ENCODE data around the gene UVRAG. TPM values are rescaled to one million over a fixed set of nuclear protein-coding genes. Genes with fewer than 3 reads are reported as not detected.
A peak's percentile ranks its signal among the peaks of the same experiment; 100 is the strongest.

UVRAG gene
- total RNA-seq, 2 donors from 2014 or later, result 18.6 to 20.7 TPM

DNA sequence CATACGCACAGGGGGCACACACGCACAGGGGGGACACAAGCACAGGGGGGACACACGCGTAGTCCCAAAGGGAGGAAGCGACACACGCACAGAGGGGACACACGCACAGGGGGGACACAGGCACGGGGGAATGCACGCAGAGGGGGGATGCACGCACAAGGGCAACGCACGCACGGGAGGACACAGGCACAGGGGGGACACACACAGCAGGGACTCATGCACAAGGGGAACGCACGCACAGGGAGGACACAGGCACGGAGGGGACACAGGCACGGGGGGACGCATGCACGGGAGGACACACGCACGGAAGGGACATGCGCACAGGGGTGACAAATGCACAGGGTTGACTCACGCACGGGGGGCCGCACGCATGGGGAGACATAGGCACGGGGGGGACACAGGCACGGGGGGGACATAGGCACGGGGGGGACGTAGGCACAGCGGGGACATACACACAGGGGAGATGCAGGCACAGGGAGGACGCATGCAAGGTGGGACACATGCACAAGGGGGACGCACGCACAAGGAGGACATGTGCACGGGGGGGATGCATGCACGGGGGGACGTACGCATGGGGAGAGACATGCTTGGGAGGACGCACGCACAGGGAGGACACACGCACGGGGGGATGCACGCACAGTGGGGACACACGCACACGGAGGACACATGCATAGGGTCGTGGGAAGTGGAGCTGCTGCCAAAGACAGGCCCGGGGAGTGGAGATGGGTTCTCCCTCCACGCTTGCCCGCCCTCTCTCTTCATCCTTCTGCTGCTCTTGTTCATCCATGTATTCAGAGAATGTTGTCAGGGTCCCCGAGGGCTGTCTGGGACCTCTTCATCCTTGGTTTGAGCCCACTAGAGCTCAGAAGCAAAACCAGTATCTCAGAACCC lies 350.1 kb downstream of the UVRAG start:
- H3K27me3 Mint-ChIP-seq (ENCODE audit: low read depth), result peaks cover 6% of the 10 kb centered on the region
- H3K27ac Mint-ChIP-seq, result no peak overlapping the region
- no peaks in the 10 kb centered on the region for H3K36me3 Mint-ChIP-seq (ENCODE audit: insufficient read depth in 2 of 2)
- H3K9me3 Mint-ChIP-seq, result no peaks in the 10 kb centered on the region
- ATAC-seq (replicated peaks in 1 of 2) (no peak), DNase-seq (no peak)
- peaks cover 8% of the 10 kb centered on the region for H3K4me1 Mint-ChIP-seq (ENCODE audit: low read depth)
- H3K4me3 Mint-ChIP-seq, result no peak overlapping the region

DNA sequence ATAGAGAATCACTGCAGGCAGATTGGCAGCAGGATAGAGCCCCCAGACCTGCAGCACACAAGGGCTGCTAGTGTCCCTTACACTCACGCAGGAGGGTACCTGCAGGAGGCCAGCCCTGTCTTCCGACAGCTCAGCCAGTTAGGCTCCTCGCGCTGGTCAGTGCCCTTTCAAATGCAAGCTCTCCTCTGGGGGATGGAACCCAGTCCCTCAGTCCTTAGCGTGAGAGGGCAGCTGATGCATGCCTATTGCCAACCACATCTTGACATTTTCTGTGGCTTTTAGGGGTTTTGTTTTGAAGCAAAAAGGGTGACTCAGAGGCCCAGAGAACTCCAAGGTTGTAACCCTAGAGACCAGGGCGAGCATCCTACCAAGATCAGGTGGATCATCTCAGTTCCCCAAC lies 351.3 kb downstream of the UVRAG start:
- Mint-ChIP-seq H3K4me1 (ENCODE audit: low read depth) (peaks cover 8% of the 10 kb centered on the region), H3K27me3 (ENCODE audit: low read depth) (peaks cover 6% of the 10 kb centered on the region), H3K27ac (no peak overlapping the region), H3K4me3 (no peak overlapping the region), H3K9me3 (no peaks in the 10 kb centered on the region), H3K36me3 (ENCODE audit: insufficient read depth in 2 of 2) (no peaks in the 10 kb centered on the region)
- ATAC-seq (replicated peaks in 1 of 2), result peak; percentile 95 to 96
- DNase-seq, result peak; percentile 57 to 63

DNA sequence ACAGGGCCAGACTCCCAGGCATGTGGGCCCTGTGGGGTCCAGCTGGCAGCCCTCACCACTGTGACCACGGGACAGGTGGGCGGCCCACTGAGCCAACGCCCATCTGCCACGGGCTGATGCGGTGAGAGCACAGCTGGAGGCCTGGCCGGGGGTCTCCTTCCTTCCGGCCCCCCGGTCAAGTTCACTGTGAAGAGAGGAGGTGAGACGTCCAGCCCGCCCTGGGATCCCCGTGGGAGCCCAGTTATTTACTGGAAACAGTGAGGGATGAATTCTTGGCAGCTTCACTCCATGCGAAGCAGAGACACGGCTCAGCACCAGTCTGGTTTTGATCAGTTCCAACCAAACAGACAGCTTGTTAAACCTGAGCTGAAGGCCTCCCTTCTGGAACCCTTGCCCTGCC lies 352.6 kb downstream of the UVRAG start:
- Mint-ChIP-seq H3K27ac (no peak overlapping the region), H3K36me3 (ENCODE audit: insufficient read depth in 2 of 2) (no peaks in the 10 kb centered on the region), H3K4me3 (no peak overlapping the region), H3K9me3 (no peaks in the 10 kb centered on the region), H3K4me1 (ENCODE audit: low read depth) (peaks cover 8% of the 10 kb centered on the region), H3K27me3 (ENCODE audit: low read depth) (peaks cover 6% of the 10 kb centered on the region)
- ATAC-seq (replicated peaks in 1 of 2), result no peak
- no peak for DNase-seq

DNA sequence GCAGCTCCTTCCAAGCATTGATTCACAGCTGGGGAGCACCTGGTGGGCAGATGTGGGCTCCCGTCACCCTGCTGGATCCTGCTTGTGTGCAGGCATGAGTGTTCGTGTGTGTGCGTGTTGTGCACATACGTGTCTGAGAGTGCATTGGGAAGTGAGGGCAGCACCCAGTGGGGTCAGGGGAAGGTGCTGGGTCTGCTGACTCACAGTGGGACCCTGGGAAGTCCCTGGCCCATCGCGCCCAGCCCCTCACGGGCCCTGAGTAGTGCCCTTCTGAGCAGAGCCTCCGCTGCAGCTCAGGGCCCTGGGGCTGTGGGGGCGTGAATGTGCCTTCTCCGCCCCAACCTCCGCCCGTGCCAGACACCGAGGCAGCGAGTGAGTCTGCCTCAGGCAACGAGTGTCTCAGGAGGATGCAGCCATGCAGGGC lies 354.5 kb downstream of the UVRAG start:
- H3K4me1 Mint-ChIP-seq (ENCODE audit: low read depth), result peaks cover 18% of the 10 kb centered on the region
- H3K27ac Mint-ChIP-seq, result no peak overlapping the region
- no peaks in the 10 kb centered on the region for H3K27me3 Mint-ChIP-seq (ENCODE audit: low read depth)
- H3K36me3 Mint-ChIP-seq (ENCODE audit: insufficient read depth in 2 of 2), result no peaks in the 10 kb centered on the region
- no peak for DNase-seq
- no peak for ATAC-seq (replicated peaks in 1 of 2)
- no peaks in the 10 kb centered on the region for H3K9me3 Mint-ChIP-seq
- no peak overlapping the region for H3K4me3 Mint-ChIP-seq

DNA sequence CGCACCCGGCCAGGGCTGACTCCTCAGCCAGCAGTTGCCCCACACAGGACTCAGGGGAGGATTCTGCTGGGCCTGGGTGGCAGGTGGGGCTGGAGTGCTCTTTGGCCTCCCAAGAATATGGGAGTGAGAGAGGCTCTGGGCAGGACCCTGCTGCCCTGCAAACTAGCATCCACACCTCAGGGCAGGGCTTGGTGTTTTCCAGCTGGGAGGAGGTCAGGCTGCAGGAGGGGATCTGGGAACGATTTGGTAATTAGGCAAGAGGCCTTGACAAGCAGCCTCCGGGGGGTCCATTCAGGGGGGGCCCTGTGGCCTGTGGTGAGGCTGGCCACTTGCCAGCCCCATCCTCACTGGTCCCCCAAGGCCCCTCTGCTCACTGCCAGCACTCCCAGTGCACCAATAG lies 355.5 kb downstream of the UVRAG start:
- Mint-ChIP-seq H3K27me3 (ENCODE audit: low read depth) (no peaks in the 10 kb centered on the region), H3K4me3 (no peak overlapping the region), H3K4me1 (ENCODE audit: low read depth) (peaks cover 18% of the 10 kb centered on the region), H3K27ac (no peak overlapping the region), H3K36me3 (ENCODE audit: insufficient read depth in 2 of 2) (no peaks in the 10 kb centered on the region), H3K9me3 (no peaks in the 10 kb centered on the region)
- no peak for ATAC-seq (replicated peaks in 1 of 2)
- DNase-seq, result no peak

DNA sequence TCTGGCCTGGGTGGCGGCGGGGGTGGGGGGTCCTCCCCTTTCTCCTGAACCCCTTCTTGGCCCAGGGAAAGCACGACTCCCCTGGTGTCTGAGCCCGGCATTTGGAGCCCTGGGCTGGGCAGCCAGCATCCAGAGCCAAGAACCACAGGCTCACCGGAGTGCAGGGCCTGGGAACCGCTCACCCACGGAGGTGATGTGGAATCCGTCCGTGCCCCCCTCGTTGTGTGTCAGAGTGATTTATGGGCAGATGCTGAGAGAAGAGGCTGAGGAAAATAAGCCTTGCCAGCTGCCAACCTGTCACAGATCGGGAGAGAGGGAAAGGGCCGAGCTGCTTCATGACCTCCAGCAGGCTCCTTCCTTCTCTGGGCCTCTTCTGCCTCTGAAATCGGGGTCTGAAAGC lies 357.6 kb downstream of the UVRAG start:
- Mint-ChIP-seq H3K9me3 (no peaks in the 10 kb centered on the region), H3K36me3 (ENCODE audit: insufficient read depth in 2 of 2) (no peaks in the 10 kb centered on the region), H3K4me1 (ENCODE audit: low read depth) (peaks cover 10% of the 10 kb centered on the region), H3K27me3 (ENCODE audit: low read depth) (no peaks in the 10 kb centered on the region), H3K27ac (no peak overlapping the region), H3K4me3 (no peak overlapping the region)
- DNase-seq, result no peak
- ATAC-seq (replicated peaks in 1 of 2), result no peak

DNA sequence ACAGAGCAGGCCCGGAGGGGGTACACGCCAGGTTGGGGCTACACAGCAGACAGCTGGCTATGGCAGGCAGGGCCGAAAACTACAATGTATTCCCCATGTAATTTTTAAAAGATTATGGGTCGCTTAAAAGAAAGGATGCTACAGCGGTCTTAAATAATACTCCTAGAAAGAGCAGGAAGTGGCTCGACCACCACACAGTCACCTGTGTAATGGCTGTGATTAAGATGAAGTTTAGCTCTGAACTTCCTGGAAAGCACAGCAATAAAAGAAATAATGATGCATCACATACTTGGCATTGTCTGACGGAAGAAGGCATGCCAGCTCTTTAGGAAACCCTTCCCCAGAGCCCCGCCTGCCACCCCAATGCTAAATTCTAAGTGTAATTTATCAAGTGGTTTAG lies 358.7 kb downstream of the UVRAG start:
- no peaks in the 10 kb centered on the region for H3K36me3 Mint-ChIP-seq (ENCODE audit: insufficient read depth in 2 of 2)
- no peak overlapping the region for H3K27ac Mint-ChIP-seq
- peak in 1 of 2 donors; percentile 46 for ATAC-seq (replicated peaks in 1 of 2)
- DNase-seq, result no peak
- no peaks in the 10 kb centered on the region for H3K9me3 Mint-ChIP-seq
- no peak overlapping the region for H3K4me3 Mint-ChIP-seq
- no peaks in the 10 kb centered on the region for H3K27me3 Mint-ChIP-seq (ENCODE audit: low read depth)
- H3K4me1 Mint-ChIP-seq (ENCODE audit: low read depth), result peaks cover 10% of the 10 kb centered on the region

DNA sequence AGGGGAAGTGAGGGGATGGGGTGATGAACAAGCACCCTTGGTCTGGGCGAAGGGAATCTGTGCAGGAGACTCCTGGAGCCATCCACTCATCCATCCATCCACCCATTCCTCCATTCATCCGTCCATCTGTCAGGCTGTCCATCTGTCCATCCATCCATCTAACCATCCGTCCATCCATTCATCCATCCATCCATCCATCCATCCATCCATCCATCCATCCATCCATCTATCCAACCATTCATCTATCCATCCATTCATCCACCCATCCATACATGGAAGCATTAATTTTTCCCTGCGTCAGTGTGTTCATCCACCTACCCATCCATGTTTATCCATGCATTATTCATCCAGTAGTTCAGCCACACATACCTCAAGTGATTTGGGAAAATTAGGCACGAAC lies 359.3 kb downstream of the UVRAG start:
- Mint-ChIP-seq H3K4me1 (ENCODE audit: low read depth) (peaks cover 10% of the 10 kb centered on the region), H3K9me3 (no peaks in the 10 kb centered on the region), H3K4me3 (no peak overlapping the region), H3K27me3 (ENCODE audit: low read depth) (no peaks in the 10 kb centered on the region), H3K27ac (no peak overlapping the region), H3K36me3 (ENCODE audit: insufficient read depth in 2 of 2) (no peaks in the 10 kb centered on the region)
- ATAC-seq (replicated peaks in 1 of 2) (no peak), DNase-seq (no peak)

DNA sequence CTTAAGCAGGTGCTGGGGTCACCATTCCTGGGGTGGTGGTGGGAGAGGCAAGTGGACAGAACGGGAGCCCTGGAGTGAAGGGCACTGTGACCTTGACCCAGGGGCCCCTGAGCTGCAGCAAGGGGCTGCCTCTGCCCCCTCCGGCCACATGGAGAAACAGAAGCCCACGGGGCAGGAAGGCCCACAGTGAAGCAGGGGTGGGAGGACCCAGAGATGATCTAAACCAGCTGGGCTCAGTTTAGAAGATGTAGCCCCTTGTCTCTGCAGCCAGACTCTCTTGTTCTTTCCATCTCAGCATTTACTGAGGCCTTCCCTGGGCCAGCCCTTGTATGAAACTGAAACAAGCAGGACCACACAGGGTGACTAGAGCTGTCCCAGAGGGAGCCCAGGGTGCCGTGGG lies 360.8 kb downstream of the UVRAG start:
- no peak for DNase-seq
- Mint-ChIP-seq H3K36me3 (ENCODE audit: insufficient read depth in 2 of 2) (no peaks in the 10 kb centered on the region), H3K4me1 (ENCODE audit: low read depth) (peaks cover 10% of the 10 kb centered on the region), H3K4me3 (no peak overlapping the region), H3K27me3 (ENCODE audit: low read depth) (no peaks in the 10 kb centered on the region), H3K27ac (no peak overlapping the region), H3K9me3 (no peaks in the 10 kb centered on the region)
- no peak for ATAC-seq (replicated peaks in 1 of 2)

DNA sequence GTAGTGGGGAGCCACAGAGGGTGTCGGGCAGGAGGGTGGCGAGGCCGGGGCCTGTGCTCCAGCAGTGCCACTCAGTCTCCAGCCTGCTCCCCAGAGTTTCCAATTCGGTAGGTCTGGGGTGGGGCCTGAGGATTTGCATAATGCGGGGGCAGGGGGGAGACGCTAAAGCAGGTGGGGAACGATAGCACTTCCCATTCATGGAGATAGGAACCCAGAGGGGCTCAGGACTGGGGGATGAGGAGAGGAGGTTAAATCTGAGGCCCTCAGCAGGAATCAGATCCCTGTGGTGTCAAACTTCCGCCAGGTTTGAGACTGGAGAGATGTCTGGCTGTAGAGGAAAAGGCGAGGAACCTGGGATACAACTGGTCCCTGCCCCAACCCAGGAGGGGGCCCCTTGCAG lies 361.5 kb downstream of the UVRAG start:
- peaks cover 10% of the 10 kb centered on the region for H3K4me1 Mint-ChIP-seq (ENCODE audit: low read depth)
- no peak for ATAC-seq (replicated peaks in 1 of 2)
- H3K27ac Mint-ChIP-seq, result no peak overlapping the region
- no peak for DNase-seq
- no peaks in the 10 kb centered on the region for H3K9me3 Mint-ChIP-seq
- no peaks in the 10 kb centered on the region for H3K36me3 Mint-ChIP-seq (ENCODE audit: insufficient read depth in 2 of 2)
- no peaks in the 10 kb centered on the region for H3K27me3 Mint-ChIP-seq (ENCODE audit: low read depth)
- H3K4me3 Mint-ChIP-seq, result no peak overlapping the region

DNA sequence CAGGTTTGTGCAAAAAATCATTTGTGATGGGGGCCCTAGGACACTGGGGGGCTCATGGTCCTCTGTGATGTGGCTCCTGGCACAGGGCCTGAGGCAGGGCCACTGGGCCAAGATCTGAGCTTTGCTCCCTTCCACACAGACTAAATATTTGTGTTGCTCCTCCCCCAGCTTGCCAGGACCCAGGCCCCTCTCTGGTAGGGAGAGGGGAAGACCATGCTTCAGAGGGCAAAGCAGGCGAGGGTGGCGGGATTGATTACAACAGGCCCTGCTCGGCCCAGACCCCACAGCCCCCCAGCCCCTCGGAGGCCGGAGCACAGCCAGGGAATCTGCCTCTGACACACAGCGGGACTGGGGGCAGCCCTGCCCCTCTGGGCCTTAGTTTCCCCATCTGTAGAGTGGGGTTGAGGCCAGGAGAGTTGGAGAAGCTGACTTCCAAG lies 362.3 kb downstream of the UVRAG start:
- DNase-seq, result no peak
- Mint-ChIP-seq H3K4me3 (no peak overlapping the region), H3K4me1 (ENCODE audit: low read depth) (peaks cover 10% of the 10 kb centered on the region), H3K36me3 (ENCODE audit: insufficient read depth in 2 of 2) (no peaks in the 10 kb centered on the region), H3K9me3 (no peaks in the 10 kb centered on the region), H3K27me3 (ENCODE audit: low read depth) (no peaks in the 10 kb centered on the region), H3K27ac (no peak overlapping the region)
- no peak for ATAC-seq (replicated peaks in 1 of 2)

DNA sequence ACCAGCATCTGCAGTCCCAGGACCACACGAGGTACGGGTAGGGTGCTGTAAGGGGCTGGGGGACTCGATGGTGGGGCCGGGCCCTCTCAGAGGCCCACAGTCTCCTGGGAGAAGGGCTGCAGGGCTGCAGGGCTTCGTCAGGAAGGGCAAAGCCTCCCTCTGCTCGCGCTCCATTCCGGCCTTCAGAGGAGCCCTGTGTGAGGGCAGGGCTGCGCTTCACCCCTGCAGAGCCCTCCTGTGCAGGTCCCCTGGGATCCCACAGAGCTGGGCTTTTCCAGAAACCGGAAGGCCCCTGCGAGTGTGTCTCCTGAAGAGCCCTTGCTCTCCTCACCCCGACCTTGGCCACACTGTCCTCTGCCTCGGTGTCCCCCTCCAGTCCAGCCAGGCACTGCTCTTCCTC lies 364.1 kb downstream of the UVRAG start:
- H3K27ac Mint-ChIP-seq, result no peak overlapping the region
- no peaks in the 10 kb centered on the region for H3K9me3 Mint-ChIP-seq
- H3K4me3 Mint-ChIP-seq, result no peak overlapping the region
- H3K4me1 Mint-ChIP-seq (ENCODE audit: low read depth), result no peaks in the 10 kb centered on the region
- no peak for ATAC-seq (replicated peaks in 1 of 2)
- no peak for DNase-seq
- H3K36me3 Mint-ChIP-seq (ENCODE audit: insufficient read depth in 2 of 2), result no peaks in the 10 kb centered on the region
- no peaks in the 10 kb centered on the region for H3K27me3 Mint-ChIP-seq (ENCODE audit: low read depth)

DNA sequence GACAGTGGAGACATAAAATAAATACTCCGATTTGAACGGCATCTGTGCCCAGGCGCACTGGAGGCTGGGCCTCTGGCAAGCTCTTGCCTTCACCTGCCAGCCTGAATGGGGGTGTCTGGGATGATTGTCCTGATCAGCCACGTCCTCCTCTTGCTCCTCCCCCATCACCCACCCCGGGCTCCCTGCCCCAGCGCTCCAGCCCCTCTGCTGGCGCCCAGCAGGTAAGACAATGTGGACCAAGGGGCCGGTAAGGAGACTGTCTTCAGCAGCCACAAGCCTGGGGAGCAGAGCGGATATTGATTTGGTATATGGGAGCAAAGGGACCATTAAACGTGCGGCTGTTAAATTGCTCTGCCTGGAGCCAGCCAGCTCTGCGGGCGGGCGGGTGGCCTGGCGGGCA lies 366.4 kb downstream of the UVRAG start:
- Mint-ChIP-seq H3K27me3 (ENCODE audit: low read depth) (no peaks in the 10 kb centered on the region), H3K4me1 (ENCODE audit: low read depth) (peaks cover 5% of the 10 kb centered on the region), H3K36me3 (ENCODE audit: insufficient read depth in 2 of 2) (no peaks in the 10 kb centered on the region), H3K9me3 (no peaks in the 10 kb centered on the region), H3K4me3 (no peak overlapping the region), H3K27ac (no peak overlapping the region)
- ATAC-seq (replicated peaks in 1 of 2) (no peak), DNase-seq (no peak)

DNA sequence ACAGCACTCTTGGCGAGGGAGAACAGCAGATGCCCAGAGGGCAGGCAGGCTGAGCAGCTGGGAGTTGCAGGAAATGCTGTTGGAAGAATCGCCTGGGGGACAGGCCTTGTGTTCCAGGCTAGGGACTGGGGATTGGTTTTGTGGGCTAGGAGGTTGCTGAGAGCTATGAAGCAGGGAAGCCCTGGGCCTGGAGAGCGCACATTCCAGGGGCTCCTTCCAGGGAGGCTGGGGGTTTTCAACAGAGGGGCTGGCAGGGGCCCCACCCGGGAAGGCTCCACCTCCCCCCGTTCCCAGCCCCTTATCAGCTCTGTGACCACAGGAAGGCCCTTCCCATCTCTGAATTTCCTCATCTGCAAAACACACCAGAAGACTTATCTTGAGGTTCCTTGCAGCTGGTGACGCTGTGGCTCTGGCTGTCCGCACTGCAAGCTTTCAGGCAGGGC lies 369.6 kb downstream of the UVRAG start:
- Mint-ChIP-seq H3K9me3 (no peaks in the 10 kb centered on the region), H3K36me3 (ENCODE audit: insufficient read depth in 2 of 2) (no peaks in the 10 kb centered on the region), H3K4me1 (ENCODE audit: low read depth) (peaks cover 5% of the 10 kb centered on the region), H3K4me3 (no peak overlapping the region), H3K27me3 (ENCODE audit: low read depth) (no peaks in the 10 kb centered on the region), H3K27ac (no peak overlapping the region)
- DNase-seq, result no peak
- ATAC-seq (replicated peaks in 1 of 2), result no peak
